NCI-H2227 treated with DMSO at 0.1 percent for 48 hours (cell line): ENCODE data around the gene BBS1.

Experiments
- DNase-seq: peaks from one replicate; lab custom pipeline; 2025; lab: John Stamatoyannopoulos, UW

Gene BBS1

GRCh38 chr11:66549696-66550095 is 39.3 kb downstream of the BBS1 start:
- no peak for DNase-seq

GRCh38 chr11:66550887-66551286 is 40.5 kb downstream of the BBS1 start:
- no peak for DNase-seq

GRCh38 chr11:66554602-66555001 is 44.2 kb downstream of the BBS1 start:
- DNase-seq, result no peak

- no peak for DNase-seq
These were observed 45.0 kb downstream of the BBS1 start for GRCh38 chr11:66555416-66555815.

- DNase-seq, result no peak
These were observed 45.7 kb downstream of the BBS1 start for GRCh38 chr11:66556086-66556485.

GRCh38 chr11:66557733-66558326 is 47.4 kb downstream of the BBS1 start:
- DNase-seq, result no peak

GRCh38 chr11:66559142-66559865 is 48.9 kb downstream of the BBS1 start:
- DNase-seq, result no peak

GRCh38 chr11:66559866-66560676 is 49.6 kb downstream of the BBS1 start:
- DNase-seq, result no peak

GRCh38 chr11:66561178-66561974 is 50.9 kb downstream of the BBS1 start:
- DNase-seq, result no peak

- DNase-seq, result no peak
These were observed 51.5 kb downstream of the BBS1 start for GRCh38 chr11:66561975-66562248.

GRCh38 chr11:66562275-66562674 is 51.8 kb downstream of the BBS1 start:
- no peak for DNase-seq

- DNase-seq, result no peak
These were observed 52.6 kb downstream of the BBS1 start for GRCh38 chr11:66562907-66563583.

- DNase-seq, result no peak
These were observed 53.4 kb downstream of the BBS1 start for GRCh38 chr11:66563832-66564231.

GRCh38 chr11:66564538-66564937 is 54.1 kb downstream of the BBS1 start:
- no peak for DNase-seq

GRCh38 chr11:66564984-66565383 is 54.5 kb downstream of the BBS1 start:
- DNase-seq, result no peak

GRCh38 chr11:66566221-66566620 is 55.8 kb downstream of the BBS1 start:
- DNase-seq, result no peak

GRCh38 chr11:66567787-66568123 is 57.3 kb downstream of the BBS1 start:
- DNase-seq, result no peak

- DNase-seq, result peak; percentile 76
These were observed 57.9 kb downstream of the BBS1 start, which contains the start of gene CTSF for GRCh38 chr11:66568124-66568916. Gene CTSF, minus strand, starts transcription at chr11:66568606. Its CDS starts 120 bp downstream, at chr11:66568486.

GRCh38 chr11:66569076-66569475 is 58.6 kb downstream of the BBS1 start:
- DNase-seq, result no peak

- DNase-seq, result no peak
These were observed 59.8 kb downstream of the BBS1 start for GRCh38 chr11:66570079-66570849.
